Panc1 (cell line): Measurements from ENCODE around the gene VCPKMT.

Experiments
- POLR2AphosphoS5 ChIP-seq: IDR thresholded peaks from 2 replicates; pipeline ENCODE4 v1.6.1; 2012; ENCODE audit warnings: mild to moderate bottlenecking, low read depth, low read length, moderate library complexity
- SIN3A ChIP-seq: IDR thresholded peaks from 2 replicates; pipeline ENCODE4 v1.6.1; 2012; ENCODE audit warnings: low read depth, mild to moderate bottlenecking, low read length, moderate library complexity, borderline replicate concordance; ENCODE audit not compliant: insufficient read depth
- TCF7L2 ChIP-seq: IDR thresholded peaks from 2 replicates; pipeline ENCODE4 v1.6.1; 2011; ENCODE audit warnings: mild to moderate bottlenecking, low read depth, low read length, inconsistent platforms
- TF ChIP-seq, protein P1 (sequence below): fragments of 450-650 bp; IDR thresholded peaks from 2 replicates; pipeline ENCODE4 v1.5.1; 2017; ENCODE audit warnings: mild to moderate bottlenecking

DNA sequence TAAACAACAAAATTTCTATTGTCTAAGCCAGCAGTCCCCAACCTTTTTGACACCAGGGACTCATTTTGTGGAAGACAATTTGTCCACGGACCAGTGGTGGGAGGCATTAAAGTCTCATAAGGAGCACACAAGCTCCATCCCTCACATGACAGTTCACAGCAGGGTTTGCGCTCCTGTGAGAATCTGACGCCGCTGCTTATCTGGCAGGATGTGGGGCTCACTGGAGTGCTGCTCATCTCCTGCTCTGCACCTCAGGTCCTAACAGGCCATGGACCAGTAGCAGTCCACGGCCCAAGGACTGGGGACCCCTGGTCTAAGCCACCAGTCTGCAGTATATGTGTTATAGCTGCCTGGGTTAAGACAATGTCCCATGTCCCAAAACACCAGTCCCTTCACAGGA is 27.2 kb downstream of the VCPKMT start:
- TF ChIP-seq, protein P1, sequence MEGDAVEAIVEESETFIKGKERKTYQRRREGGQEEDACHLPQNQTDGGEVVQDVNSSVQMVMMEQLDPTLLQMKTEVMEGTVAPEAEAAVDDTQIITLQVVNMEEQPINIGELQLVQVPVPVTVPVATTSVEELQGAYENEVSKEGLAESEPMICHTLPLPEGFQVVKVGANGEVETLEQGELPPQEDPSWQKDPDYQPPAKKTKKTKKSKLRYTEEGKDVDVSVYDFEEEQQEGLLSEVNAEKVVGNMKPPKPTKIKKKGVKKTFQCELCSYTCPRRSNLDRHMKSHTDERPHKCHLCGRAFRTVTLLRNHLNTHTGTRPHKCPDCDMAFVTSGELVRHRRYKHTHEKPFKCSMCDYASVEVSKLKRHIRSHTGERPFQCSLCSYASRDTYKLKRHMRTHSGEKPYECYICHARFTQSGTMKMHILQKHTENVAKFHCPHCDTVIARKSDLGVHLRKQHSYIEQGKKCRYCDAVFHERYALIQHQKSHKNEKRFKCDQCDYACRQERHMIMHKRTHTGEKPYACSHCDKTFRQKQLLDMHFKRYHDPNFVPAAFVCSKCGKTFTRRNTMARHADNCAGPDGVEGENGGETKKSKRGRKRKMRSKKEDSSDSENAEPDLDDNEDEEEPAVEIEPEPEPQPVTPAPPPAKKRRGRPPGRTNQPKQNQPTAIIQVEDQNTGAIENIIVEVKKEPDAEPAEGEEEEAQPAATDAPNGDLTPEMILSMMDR: no peak
- TF ChIP-seq SIN3A (no peak), POLR2AphosphoS5 (no peak), TCF7L2 (no peak)
